ENCODE results near the gene RALGAPA1. TPM values are rescaled to one million over a fixed set of nuclear protein-coding genes. Genes with fewer than 3 reads are reported as not detected.

Gene RALGAPA1
- total and polyA plus RNA-seq, 2 experiments from 2014 or later = 21.9 to 27.3 TPM

DNA sequence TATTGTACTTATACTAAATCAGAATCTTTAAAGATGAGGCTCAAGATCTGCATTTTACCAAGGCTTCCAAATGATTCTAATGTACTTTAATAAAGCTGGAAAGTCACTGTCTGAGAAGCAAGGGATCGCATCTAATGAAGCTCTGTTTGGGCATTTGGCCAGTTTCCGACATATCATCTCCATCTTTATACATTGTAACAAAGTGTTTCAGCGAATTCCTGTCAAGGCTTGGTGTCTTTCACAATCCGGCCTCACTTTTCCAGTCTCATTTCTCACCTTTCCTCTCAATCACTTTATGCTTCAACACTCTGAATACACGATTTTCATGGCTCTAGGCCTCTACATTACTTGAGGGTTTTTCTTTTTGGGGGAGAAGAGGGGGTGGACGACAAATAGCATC lies 302.6 kb downstream of the RALGAPA1 start:
- Histone ChIP-seq H2AFZ (no peak overlapping the region), H3F3A (replicated peaks; ENCODE audit: low read depth) (no peaks in the 10 kb centered on the region), H3K9me2 (ENCODE audit: insufficient read depth) (no peaks in the 10 kb centered on the region), H3K79me2 (replicated peaks; ENCODE audit: insufficient read depth) (no peaks in the 10 kb centered on the region), H4K20me1 (replicated peaks; ENCODE audit: insufficient read depth) (no peaks in the 10 kb centered on the region), H3K27me3 (ENCODE audit: insufficient read depth) (no peaks in the 10 kb centered on the region), H3K4me2 (no peak overlapping the region), H3K36me3 (ENCODE audit: insufficient read depth) (no peaks in the 10 kb centered on the region), H3K4me1 (ENCODE audit: insufficient read depth) (no peaks in the 10 kb centered on the region), H3K27ac (ENCODE audit: low read depth) (no peak overlapping the region), H3K4me3 (no peak overlapping the region)
- TF ChIP-seq, protein P1, sequence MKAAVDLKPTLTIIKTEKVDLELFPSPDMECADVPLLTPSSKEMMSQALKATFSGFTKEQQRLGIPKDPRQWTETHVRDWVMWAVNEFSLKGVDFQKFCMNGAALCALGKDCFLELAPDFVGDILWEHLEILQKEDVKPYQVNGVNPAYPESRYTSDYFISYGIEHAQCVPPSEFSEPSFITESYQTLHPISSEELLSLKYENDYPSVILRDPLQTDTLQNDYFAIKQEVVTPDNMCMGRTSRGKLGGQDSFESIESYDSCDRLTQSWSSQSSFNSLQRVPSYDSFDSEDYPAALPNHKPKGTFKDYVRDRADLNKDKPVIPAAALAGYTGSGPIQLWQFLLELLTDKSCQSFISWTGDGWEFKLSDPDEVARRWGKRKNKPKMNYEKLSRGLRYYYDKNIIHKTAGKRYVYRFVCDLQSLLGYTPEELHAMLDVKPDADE (IDR thresholded peaks at IDR 0.05) = no peak
- no peak for TF ChIP-seq CREB1 (CRISPR knock-in tag; IDR thresholded peaks at IDR 0.05; ENCODE audit: low read depth)
- no peak for TF ChIP-seq ZNF331 (CRISPR knock-in tag; IDR thresholded peaks at IDR 0.05; ENCODE audit: low read depth)
- no peak for TF ChIP-seq JUNB (IDR thresholded peaks at IDR 0.05; ENCODE audit: unreplicated experiment)
- TF ChIP-seq ZNF114 (CRISPR knock-in tag; IDR thresholded peaks at IDR 0.05) = no peak
- TF ChIP-seq EZH2phosphoT487 (IDR thresholded peaks at IDR 0.05; ENCODE audit: unreplicated experiment) = no peak
- TF ChIP-seq NANOG (IDR thresholded peaks at IDR 0.05; ENCODE audit: borderline replicate concordance) = no peak
- no peak for TF ChIP-seq EZH2 (IDR thresholded peaks at IDR 0.05; ENCODE audit: low read depth, unreplicated experiment)
- TF ChIP-seq, protein P2, sequence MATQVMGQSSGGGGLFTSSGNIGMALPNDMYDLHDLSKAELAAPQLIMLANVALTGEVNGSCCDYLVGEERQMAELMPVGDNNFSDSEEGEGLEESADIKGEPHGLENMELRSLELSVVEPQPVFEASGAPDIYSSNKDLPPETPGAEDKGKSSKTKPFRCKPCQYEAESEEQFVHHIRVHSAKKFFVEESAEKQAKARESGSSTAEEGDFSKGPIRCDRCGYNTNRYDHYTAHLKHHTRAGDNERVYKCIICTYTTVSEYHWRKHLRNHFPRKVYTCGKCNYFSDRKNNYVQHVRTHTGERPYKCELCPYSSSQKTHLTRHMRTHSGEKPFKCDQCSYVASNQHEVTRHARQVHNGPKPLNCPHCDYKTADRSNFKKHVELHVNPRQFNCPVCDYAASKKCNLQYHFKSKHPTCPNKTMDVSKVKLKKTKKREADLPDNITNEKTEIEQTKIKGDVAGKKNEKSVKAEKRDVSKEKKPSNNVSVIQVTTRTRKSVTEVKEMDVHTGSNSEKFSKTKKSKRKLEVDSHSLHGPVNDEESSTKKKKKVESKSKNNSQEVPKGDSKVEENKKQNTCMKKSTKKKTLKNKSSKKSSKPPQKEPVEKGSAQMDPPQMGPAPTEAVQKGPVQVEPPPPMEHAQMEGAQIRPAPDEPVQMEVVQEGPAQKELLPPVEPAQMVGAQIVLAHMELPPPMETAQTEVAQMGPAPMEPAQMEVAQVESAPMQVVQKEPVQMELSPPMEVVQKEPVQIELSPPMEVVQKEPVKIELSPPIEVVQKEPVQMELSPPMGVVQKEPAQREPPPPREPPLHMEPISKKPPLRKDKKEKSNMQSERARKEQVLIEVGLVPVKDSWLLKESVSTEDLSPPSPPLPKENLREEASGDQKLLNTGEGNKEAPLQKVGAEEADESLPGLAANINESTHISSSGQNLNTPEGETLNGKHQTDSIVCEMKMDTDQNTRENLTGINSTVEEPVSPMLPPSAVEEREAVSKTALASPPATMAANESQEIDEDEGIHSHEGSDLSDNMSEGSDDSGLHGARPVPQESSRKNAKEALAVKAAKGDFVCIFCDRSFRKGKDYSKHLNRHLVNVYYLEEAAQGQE (IDR thresholded peaks at IDR 0.05; ENCODE audit: unreplicated experiment) = no peak
- TF ChIP-seq STAT1 (IDR thresholded peaks at IDR 0.05; ENCODE audit: unreplicated experiment) = no peak
- TF ChIP-seq, protein P3, sequence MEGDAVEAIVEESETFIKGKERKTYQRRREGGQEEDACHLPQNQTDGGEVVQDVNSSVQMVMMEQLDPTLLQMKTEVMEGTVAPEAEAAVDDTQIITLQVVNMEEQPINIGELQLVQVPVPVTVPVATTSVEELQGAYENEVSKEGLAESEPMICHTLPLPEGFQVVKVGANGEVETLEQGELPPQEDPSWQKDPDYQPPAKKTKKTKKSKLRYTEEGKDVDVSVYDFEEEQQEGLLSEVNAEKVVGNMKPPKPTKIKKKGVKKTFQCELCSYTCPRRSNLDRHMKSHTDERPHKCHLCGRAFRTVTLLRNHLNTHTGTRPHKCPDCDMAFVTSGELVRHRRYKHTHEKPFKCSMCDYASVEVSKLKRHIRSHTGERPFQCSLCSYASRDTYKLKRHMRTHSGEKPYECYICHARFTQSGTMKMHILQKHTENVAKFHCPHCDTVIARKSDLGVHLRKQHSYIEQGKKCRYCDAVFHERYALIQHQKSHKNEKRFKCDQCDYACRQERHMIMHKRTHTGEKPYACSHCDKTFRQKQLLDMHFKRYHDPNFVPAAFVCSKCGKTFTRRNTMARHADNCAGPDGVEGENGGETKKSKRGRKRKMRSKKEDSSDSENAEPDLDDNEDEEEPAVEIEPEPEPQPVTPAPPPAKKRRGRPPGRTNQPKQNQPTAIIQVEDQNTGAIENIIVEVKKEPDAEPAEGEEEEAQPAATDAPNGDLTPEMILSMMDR (conservative IDR thresholded peaks at IDR 0.05; ENCODE audit: low read depth in 2 of 2) = no peak
- TF ChIP-seq, protein P4, sequence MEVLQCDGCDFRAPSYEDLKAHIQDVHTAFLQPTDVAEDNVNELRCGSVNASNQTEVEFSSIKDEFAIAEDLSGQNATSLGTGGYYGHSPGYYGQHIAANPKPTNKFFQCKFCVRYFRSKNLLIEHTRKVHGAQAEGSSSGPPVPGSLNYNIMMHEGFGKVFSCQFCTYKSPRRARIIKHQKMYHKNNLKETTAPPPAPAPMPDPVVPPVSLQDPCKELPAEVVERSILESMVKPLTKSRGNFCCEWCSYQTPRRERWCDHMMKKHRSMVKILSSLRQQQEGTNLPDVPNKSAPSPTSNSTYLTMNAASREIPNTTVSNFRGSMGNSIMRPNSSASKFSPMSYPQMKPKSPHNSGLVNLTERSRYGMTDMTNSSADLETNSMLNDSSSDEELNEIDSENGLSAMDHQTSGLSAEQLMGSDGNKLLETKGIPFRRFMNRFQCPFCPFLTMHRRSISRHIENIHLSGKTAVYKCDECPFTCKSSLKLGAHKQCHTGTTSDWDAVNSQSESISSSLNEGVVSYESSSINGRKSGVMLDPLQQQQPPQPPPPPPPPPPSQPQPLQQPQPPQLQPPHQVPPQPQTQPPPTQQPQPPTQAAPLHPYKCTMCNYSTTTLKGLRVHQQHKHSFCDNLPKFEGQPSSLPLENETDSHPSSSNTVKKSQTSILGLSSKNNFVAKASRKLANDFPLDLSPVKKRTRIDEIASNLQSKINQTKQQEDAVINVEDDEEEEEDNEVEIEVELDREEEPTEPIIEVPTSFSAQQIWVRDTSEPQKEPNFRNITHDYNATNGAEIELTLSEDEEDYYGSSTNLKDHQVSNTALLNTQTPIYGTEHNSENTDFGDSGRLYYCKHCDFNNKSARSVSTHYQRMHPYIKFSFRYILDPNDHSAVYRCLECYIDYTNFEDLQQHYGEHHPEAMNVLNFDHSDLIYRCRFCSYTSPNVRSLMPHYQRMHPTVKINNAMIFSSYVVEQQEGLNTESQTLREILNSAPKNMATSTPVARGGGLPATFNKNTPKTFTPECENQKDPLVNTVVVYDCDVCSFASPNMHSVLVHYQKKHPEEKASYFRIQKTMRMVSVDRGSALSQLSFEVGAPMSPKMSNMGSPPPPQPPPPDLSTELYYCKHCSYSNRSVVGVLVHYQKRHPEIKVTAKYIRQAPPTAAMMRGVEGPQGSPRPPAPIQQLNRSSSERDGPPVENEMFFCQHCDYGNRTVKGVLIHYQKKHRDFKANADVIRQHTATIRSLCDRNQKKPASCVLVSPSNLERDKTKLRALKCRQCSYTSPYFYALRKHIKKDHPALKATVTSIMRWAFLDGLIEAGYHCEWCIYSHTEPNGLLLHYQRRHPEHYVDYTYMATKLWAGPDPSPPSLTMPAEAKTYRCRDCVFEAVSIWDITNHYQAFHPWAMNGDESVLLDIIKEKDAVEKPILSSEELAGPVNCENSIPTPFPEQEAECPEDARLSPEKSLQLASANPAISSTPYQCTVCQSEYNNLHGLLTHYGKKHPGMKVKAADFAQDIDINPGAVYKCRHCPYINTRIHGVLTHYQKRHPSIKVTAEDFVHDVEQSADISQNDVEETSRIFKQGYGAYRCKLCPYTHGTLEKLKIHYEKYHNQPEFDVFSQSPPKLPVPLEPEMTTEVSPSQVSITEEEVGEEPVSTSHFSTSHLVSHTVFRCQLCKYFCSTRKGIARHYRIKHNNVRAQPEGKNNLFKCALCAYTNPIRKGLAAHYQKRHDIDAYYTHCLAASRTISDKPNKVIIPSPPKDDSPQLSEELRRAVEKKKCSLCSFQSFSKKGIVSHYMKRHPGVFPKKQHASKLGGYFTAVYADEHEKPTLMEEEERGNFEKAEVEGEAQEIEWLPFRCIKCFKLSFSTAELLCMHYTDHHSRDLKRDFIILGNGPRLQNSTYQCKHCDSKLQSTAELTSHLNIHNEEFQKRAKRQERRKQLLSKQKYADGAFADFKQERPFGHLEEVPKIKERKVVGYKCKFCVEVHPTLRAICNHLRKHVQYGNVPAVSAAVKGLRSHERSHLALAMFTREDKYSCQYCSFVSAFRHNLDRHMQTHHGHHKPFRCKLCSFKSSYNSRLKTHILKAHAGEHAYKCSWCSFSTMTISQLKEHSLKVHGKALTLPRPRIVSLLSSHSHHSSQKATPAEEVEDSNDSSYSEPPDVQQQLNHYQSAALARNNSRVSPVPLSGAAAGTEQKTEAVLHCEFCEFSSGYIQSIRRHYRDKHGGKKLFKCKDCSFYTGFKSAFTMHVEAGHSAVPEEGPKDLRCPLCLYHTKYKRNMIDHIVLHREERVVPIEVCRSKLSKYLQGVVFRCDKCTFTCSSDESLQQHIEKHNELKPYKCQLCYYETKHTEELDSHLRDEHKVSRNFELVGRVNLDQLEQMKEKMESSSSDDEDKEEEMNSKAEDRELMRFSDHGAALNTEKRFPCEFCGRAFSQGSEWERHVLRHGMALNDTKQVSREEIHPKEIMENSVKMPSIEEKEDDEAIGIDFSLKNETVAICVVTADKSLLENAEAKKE (CRISPR knock-in tag; IDR thresholded peaks at IDR 0.05) = no peak
- TF ChIP-seq POLR2AphosphoS5 (IDR thresholded peaks at IDR 0.05; ENCODE audit: low read depth) = no peak
- no peaks in the 10 kb centered on the region for H3K27me3 Mint-ChIP-seq (ENCODE audit: insufficient read depth, low read depth, poor library complexity)
- DNase-seq (ENCODE audit: low spot score) = no peak
- H3K27ac Mint-ChIP-seq = no peak overlapping the region
- no peak overlapping the region for H3K4me3 Mint-ChIP-seq
- peaks cover 6% of the 10 kb centered on the region for H3K9me3 Mint-ChIP-seq
- H3K36me3 Mint-ChIP-seq (ENCODE audit: low read depth) = no peaks in the 10 kb centered on the region; the same call in 2 of the 3 replicates
- ATAC-seq = no peak
- no peaks in the 10 kb centered on the region for H3K4me1 Mint-ChIP-seq

Data from GM23338 (cell line).